H9 (cell line): ENCODE results near the gene TBC1D4. TPM values are rescaled to one million over a fixed set of nuclear protein-coding genes. Genes with fewer than 3 reads are reported as not detected.

Source experiments
- DNase-seq: peaks from one replicate; pipeline ENCODE4 v3.0.0-alpha.2; 2017
- H2AFZ ChIP-seq: one replicate; pipeline ENCODE4 v1.6.1; 2013; ENCODE audit warnings: mild to moderate bottlenecking, low read length, control low read depth, moderate library complexity
- H2AK5ac ChIP-seq: 2 replicates; pipeline ENCODE4 v1.6.1; 2013; ENCODE audit warnings: low read length, control low read depth, mixed read lengths; ENCODE audit not compliant: insufficient read length
- H2BK120ac ChIP-seq: one replicate; pipeline ENCODE4 v1.6.1; 2013; ENCODE audit warnings: low read depth, mild to moderate bottlenecking, low read length, control low read depth, inconsistent platforms; ENCODE audit not compliant: poor library complexity, severe bottlenecking
- H2BK12ac ChIP-seq: 2 replicates; pipeline ENCODE4 v1.6.1; 2013; ENCODE audit warnings: low read length, control low read depth, mixed read lengths, low read depth; ENCODE audit not compliant: insufficient read length
- H2BK15ac ChIP-seq: 2 replicates; pipeline ENCODE4 v1.6.1; 2013; ENCODE audit warnings: low read depth, low read length, control low read depth
- H2BK20ac ChIP-seq: one replicate; pipeline ENCODE4 v1.6.1; 2013; ENCODE audit warnings: low read depth, mild to moderate bottlenecking, low read length, control low read depth, inconsistent platforms; ENCODE audit not compliant: poor library complexity, severe bottlenecking
- H2BK5ac ChIP-seq: 2 replicates; pipeline ENCODE4 v1.6.1; 2013; ENCODE audit warnings: low read length, control low read depth, mixed read lengths; ENCODE audit not compliant: insufficient read length
- H3K14ac ChIP-seq: 2 replicates; pipeline ENCODE4 v1.6.1; 2013; ENCODE audit warnings: low read length, control low read depth; ENCODE audit not compliant: insufficient read depth
- H3K18ac ChIP-seq: 2 replicates; pipeline ENCODE4 v1.6.1; 2013; ENCODE audit warnings: low read depth, mild to moderate bottlenecking, mixed read lengths, low read length, control low read depth; ENCODE audit not compliant: insufficient read length
- H3K23ac ChIP-seq: 2 replicates; pipeline ENCODE4 v1.6.1; 2013; ENCODE audit warnings: low read length, control low read depth, mixed read lengths, low read depth; ENCODE audit not compliant: insufficient read length
- H3K23me2 ChIP-seq: 2 replicates; pipeline ENCODE4 v1.6.1; 2013; ENCODE audit warnings: low read depth, mild to moderate bottlenecking, mixed read lengths, low read length, control low read depth; ENCODE audit not compliant: insufficient read length, poor library complexity, severe bottlenecking
- H3K27ac ChIP-seq: 2 replicates; pipeline ENCODE4 v1.5.1; 2013; ENCODE audit warnings: low read length, control low read depth, mixed read lengths, low read depth; ENCODE audit not compliant: insufficient read length
- H3K27me3 ChIP-seq: 2 replicates; pipeline ENCODE4 v1.6.1; 2013; ENCODE audit warnings: low read length, control low read depth, inconsistent platforms; ENCODE audit not compliant: insufficient read depth
- H3K4ac ChIP-seq: 2 replicates; pipeline ENCODE4 v1.6.1; 2013; ENCODE audit warnings: low read depth, mild to moderate bottlenecking, control low read depth, inconsistent platforms, low read length, moderate library complexity
- H3K4me1 ChIP-seq: 2 replicates; pipeline ENCODE4 v1.6.1; 2013; ENCODE audit warnings: low read length, control low read depth, inconsistent platforms; ENCODE audit not compliant: insufficient read depth
- H3K4me2 ChIP-seq: 2 replicates; pipeline ENCODE4 v1.6.1; 2013; ENCODE audit warnings: low read length, control low read depth, mixed read lengths; ENCODE audit not compliant: insufficient read length, insufficient read depth
- H3K56ac ChIP-seq: 2 replicates; pipeline ENCODE4 v1.6.1; 2013; ENCODE audit warnings: low read depth, mild to moderate bottlenecking, mixed read lengths, low read length, control low read depth; ENCODE audit not compliant: insufficient read length
- H3K79me1 ChIP-seq: 2 replicates; pipeline ENCODE4 v1.6.1; 2013; ENCODE audit warnings: low read depth, mild to moderate bottlenecking, moderate library complexity, low read length, control low read depth, inconsistent platforms; ENCODE audit not compliant: insufficient read depth, poor library complexity, severe bottlenecking
- H3K79me2 ChIP-seq: 2 replicates; pipeline ENCODE4 v1.6.1; 2013; ENCODE audit warnings: low read length, control low read depth, inconsistent platforms; ENCODE audit not compliant: insufficient read depth
- H3K9ac ChIP-seq: 2 replicates; pipeline ENCODE4 v1.6.1; 2013; ENCODE audit warnings: low read length, control low read depth, mixed read lengths; ENCODE audit not compliant: insufficient read length; ENCODE audit errors: extremely low read depth
- H3K9me3 ChIP-seq: one replicate; pipeline ENCODE4 v1.6.1; 2013; ENCODE audit warnings: low read depth, low read length, inconsistent platforms; ENCODE audit not compliant: control insufficient read depth
- H3T11ph ChIP-seq: one replicate; pipeline ENCODE4 v1.6.1; 2013; ENCODE audit warnings: mild to moderate bottlenecking, low read length, control low read depth, inconsistent platforms
- H4K20me1 ChIP-seq: one replicate; pipeline ENCODE4 v1.6.1; 2013; ENCODE audit not compliant: control insufficient read depth, insufficient read length, insufficient read depth
- H4K5ac ChIP-seq: 2 replicates; pipeline ENCODE4 v1.6.1; 2013; ENCODE audit warnings: low read depth, mild to moderate bottlenecking, mixed read lengths, low read length, control low read depth; ENCODE audit not compliant: insufficient read length
- H4K8ac ChIP-seq: replicated peaks from 2 replicates; pipeline ENCODE4 v1.6.1; 2013; ENCODE audit warnings: low read length, control low read depth, mixed read lengths, low read depth; ENCODE audit not compliant: insufficient read length
- H4K91ac ChIP-seq: 2 replicates; pipeline ENCODE4 v1.6.1; 2013; ENCODE audit warnings: low read depth, mild to moderate bottlenecking, moderate library complexity, mixed read lengths, low read length, control low read depth; ENCODE audit not compliant: insufficient read length
- H3K27ac Mint-ChIP-seq, 3 experiments: 2 replicates in 2 of 3; 3 replicates in 1 of 3; pipeline ENCODE4 v1.8.0; 2020 to 2021; ENCODE audit warnings: mixed read lengths in 3 of 3, mild to moderate bottlenecking in 1 of 3, moderate library complexity in 1 of 3
- H3K27me3 Mint-ChIP-seq: 2 replicates; pipeline ENCODE4 v1.8.0; 2021; ENCODE audit warnings: low read depth, mild to moderate bottlenecking, moderate library complexity, mixed read lengths
- H3K36me3 Mint-ChIP-seq, 3 experiments: 2 replicates in 2 of 3; 3 replicates in 1 of 3; pipeline ENCODE4 v1.8.0; 2020 to 2021; ENCODE audit warnings: low read depth in 3 of 3, mixed read lengths in 3 of 3; ENCODE audit not compliant: insufficient read depth in 1 of 3
- H3K4me1 Mint-ChIP-seq, 2 experiments: 2 replicates each; pipeline ENCODE4 v1.8.0; 2020; ENCODE audit warnings: mixed read lengths in 2 of 2
- H3K4me3 Mint-ChIP-seq, 2 experiments: 2 replicates in 1 of 2; 3 replicates in 1 of 2; pipeline ENCODE4 v1.8.0; 2020 to 2021; ENCODE audit warnings: mild to moderate bottlenecking in 2 of 2, mixed read lengths in 2 of 2, moderate library complexity in 1 of 2
- H3K9me3 Mint-ChIP-seq, 2 experiments: 2 replicates in 1 of 2; 3 replicates in 1 of 2; pipeline ENCODE4 v1.8.0; 2020; ENCODE audit warnings: mild to moderate bottlenecking in 2 of 2, mixed read lengths in 2 of 2, moderate library complexity in 1 of 2
- total RNA-seq: library from RNA; stranded (reverse); gene quantifications from 2 replicates; pipeline ENCODE4 v1.2.1, GENCODE V29; 2021
- TF ChIP-seq, protein P1 (sequence below): fragments of 200-600 bp; sonication (generic); conservative IDR thresholded peaks from 3 replicates; pipeline ENCODE4 v1.8.0; 2021; ENCODE audit warnings: antibody characterized with exemption, mild to moderate bottlenecking

Gene TBC1D4
- total RNA-seq, 1 experiment from 2014 or later, result 10.5 TPM

DNA sequence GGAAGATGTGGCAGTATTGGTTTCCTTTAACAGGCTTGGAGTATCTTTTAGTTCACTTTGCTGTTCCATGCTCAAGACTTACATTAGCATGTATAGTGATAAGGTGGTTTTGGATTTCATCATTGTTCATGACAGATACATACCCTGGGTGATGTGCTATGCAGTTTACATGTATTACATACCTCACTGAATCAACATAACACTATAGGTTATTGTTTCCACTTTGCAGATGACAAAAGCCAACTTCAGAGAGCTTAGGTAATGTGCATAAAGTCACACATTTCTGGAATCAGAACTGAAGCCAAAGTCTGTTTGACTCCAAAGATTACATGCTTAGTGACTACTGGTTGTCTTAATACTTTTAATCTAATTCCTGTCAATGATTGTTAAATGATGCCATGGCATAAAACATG, 48.6 kb upstream of the TBC1D4 start:
- Histone ChIP-seq H2BK15ac (no peak overlapping the region), H3K4me2 (no peak overlapping the region), H3K23ac (no peak overlapping the region), H3K56ac (no peak overlapping the region), H3T11ph (no peak overlapping the region), H3K9ac (no peak overlapping the region), H4K5ac (no peak overlapping the region), H3K9me3 (no peaks in the 10 kb centered on the region), H2BK12ac (no peak overlapping the region), H3K79me1 (peaks cover 4% of the 10 kb centered on the region), H3K27ac (no peak overlapping the region), H2AK5ac (no peak overlapping the region), H4K20me1 (no peaks in the 10 kb centered on the region), H3K23me2 (no peaks in the 10 kb centered on the region), H3K18ac (no peak overlapping the region), H3K4me1 (no peaks in the 10 kb centered on the region), H3K79me2 (no peaks in the 10 kb centered on the region), H2AFZ (no peak overlapping the region), H4K91ac (no peak overlapping the region), H2BK120ac (no peak overlapping the region), H3K27me3 (no peaks in the 10 kb centered on the region), H4K8ac (no peak overlapping the region), H2BK5ac (no peak overlapping the region), H3K14ac (no peak overlapping the region), H3K4ac (no peak overlapping the region), H2BK20ac (no peak overlapping the region)
- H3K4me3 Mint-ChIP-seq, result no peak overlapping the region
- no peaks in the 10 kb centered on the region for H3K9me3 Mint-ChIP-seq
- H3K27ac Mint-ChIP-seq, result no peak overlapping the region; a peak in 1 of 7 replicates
- no peaks in the 10 kb centered on the region for H3K27me3 Mint-ChIP-seq
- TF ChIP-seq, protein P1, sequence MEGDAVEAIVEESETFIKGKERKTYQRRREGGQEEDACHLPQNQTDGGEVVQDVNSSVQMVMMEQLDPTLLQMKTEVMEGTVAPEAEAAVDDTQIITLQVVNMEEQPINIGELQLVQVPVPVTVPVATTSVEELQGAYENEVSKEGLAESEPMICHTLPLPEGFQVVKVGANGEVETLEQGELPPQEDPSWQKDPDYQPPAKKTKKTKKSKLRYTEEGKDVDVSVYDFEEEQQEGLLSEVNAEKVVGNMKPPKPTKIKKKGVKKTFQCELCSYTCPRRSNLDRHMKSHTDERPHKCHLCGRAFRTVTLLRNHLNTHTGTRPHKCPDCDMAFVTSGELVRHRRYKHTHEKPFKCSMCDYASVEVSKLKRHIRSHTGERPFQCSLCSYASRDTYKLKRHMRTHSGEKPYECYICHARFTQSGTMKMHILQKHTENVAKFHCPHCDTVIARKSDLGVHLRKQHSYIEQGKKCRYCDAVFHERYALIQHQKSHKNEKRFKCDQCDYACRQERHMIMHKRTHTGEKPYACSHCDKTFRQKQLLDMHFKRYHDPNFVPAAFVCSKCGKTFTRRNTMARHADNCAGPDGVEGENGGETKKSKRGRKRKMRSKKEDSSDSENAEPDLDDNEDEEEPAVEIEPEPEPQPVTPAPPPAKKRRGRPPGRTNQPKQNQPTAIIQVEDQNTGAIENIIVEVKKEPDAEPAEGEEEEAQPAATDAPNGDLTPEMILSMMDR, result no peak
- DNase-seq, result no peak
- H3K4me1 Mint-ChIP-seq, result peaks cover 8 to 24% of the 10 kb centered on the region in 2 experiments
- H3K36me3 Mint-ChIP-seq, result peaks cover 28 to 60% (median 59%) of the 10 kb centered on the region in 3 experiments; a peak in 6 of 7 replicates
